Activated CD8-positive, alpha-beta memory T cell treated with anti-CD3 and anti-CD28 coated beads, Interleukin-2, amount 50 U/mL, for 24 hours (primary cell): Measurements from ENCODE around the gene OR11L1.

Source experiments
- DNase-seq: peaks from one replicate; pipeline ENCODE4 v3.0.0-alpha.2; 2020; ENCODE audit errors: extremely low read depth

The OR11L1 gene

GRCh38 chr1:247812637-247813036 lies 29.1 kb downstream of the OR11L1 start:
- DNase-seq = no peak

GRCh38 chr1:247797518-247797917 lies 44.2 kb downstream of the OR11L1 start:
- no peak for DNase-seq
